Renal pelvis (tissue), 4 donors: ENCODE results near the gene C7. TPM values are rescaled to one million over a fixed set of nuclear protein-coding genes. Genes with fewer than 3 reads are reported as not detected.
"Not testable (repeated sequence)": the region's sequence is repeated elsewhere in the genome, so short reads cannot be mapped to it uniquely, and the experiment has no call there.

ENCODE experiments used
- DNase-seq: peaks from one replicate; pipeline ENCODE4 v3.0.0-alpha.2; 2013
- polyA plus RNA-seq, 3 donors: library from polyadenylated mRNA; unstranded; fragments of 120-200 nt; gene quantifications; one replicate each; pipeline ENCODE4 v1.2.1, GENCODE V29; 2013; ENCODE audit not compliant: insufficient read length in 3 of 3

Gene C7
- polyA plus RNA-seq, 3 donors, result 117 to 148 (median 118) TPM

GRCh38 chr5:40985501-40985900 is 76.2 kb downstream of the C7 start:
- DNase-seq, result no peak

GRCh38 chr5:40986666-40987065 is 77.4 kb downstream of the C7 start:
- no peak for DNase-seq

- no peak for DNase-seq
These were observed 78.1 kb downstream of the C7 start for GRCh38 chr5:40987349-40987748.

- no peak for DNase-seq
These were observed 79.6 kb downstream of the C7 start for GRCh38 chr5:40988746-40989510.

GRCh38 chr5:40991168-40991980 is 82.1 kb downstream of the C7 start:
- peak; percentile 59 for DNase-seq

GRCh38 chr5:40991981-40992559 is 82.8 kb downstream of the C7 start:
- DNase-seq, result no peak

GRCh38 chr5:40995801-40996586 is 86.7 kb downstream of the C7 start:
- DNase-seq, result no peak

GRCh38 chr5:40999142-40999541 is 89.8 kb downstream of the C7 start:
- no peak for DNase-seq

GRCh38 chr5:40999966-41000365 is 90.7 kb downstream of the C7 start:
- DNase-seq, result no peak

GRCh38 chr5:41003670-41004376 is 94.5 kb downstream of the C7 start:
- DNase-seq, result no peak

GRCh38 chr5:41004931-41005330 is 95.6 kb downstream of the C7 start:
- no peak for DNase-seq

- DNase-seq, result no peak
These were observed 99.9 kb downstream of the C7 start for GRCh38 chr5:41009232-41009631.

GRCh38 chr5:41010572-41010971 is 101.3 kb downstream of the C7 start:
- no peak for DNase-seq

- no peak for DNase-seq
These were observed 103.0 kb downstream of the C7 start for GRCh38 chr5:41012318-41012717.

- DNase-seq, result not testable (repeated sequence)
These were observed 113.3 kb downstream of the C7 start for GRCh38 chr5:41022600-41022999.

Other genes starting within 250 kb of the C7 start
- gene PTGER4, start 229.6 kb upstream of the C7 start, polyA plus RNA-seq, result 10 to 100 TPM in 2 of 3 donors, 1 to 10 TPM in 1; 9.2 to 11.7 (median 10.6) TPM
- gene TTC33, start 153.5 kb upstream of the C7 start, polyA plus RNA-seq, result 10 to 100 TPM; 31.7 to 36.3 (median 35.9) TPM
- gene PRKAA1, start 111.1 kb upstream of the C7 start, polyA plus RNA-seq, result 10 to 100 TPM; 57.7 to 87.5 (median 79.3) TPM
- gene RPL37, start 74.3 kb upstream of the C7 start, polyA plus RNA-seq, result 1,000 to 10,000 TPM; 1,651 to 2,315 (median 1,847) TPM
- 1 to 10 TPM; 2.6 to 3.0 (median 2.8) TPM for gene CARD6, start 68.1 kb upstream of the C7 start, polyA plus RNA-seq
- under 1 TPM in 2 of 3 donors, not detected in 1; 0.13 to 0.28 TPM for gene MROH2B, start 161.8 kb downstream of the C7 start, polyA plus RNA-seq